CD4-positive, alpha-beta memory T cell (primary cell): ENCODE measurements around the gene ZNF865. TPM values are rescaled to one million over a fixed set of nuclear protein-coding genes. Genes with fewer than 3 reads are reported as not detected.

Source experiments
- CTCF ChIA-PET: fragments of 350-600 bp; sonication (Branson Sonifier 250); formaldehyde crosslinking; loops from one replicate; lab custom pipeline; 2021; ENCODE audit warnings: inconsistent platforms; ENCODE audit not compliant: partially characterized antibody; lab: Charles Lee
- POLR2A ChIA-PET: fragments of 350-600 bp; sonication (Branson Sonifier 250); formaldehyde crosslinking; loops from one replicate; lab custom pipeline; 2021; ENCODE audit not compliant: partially characterized antibody; lab: Charles Lee
- DNase-seq, 5 donors: peaks; one replicate each; pipeline versions ENCODE4 v3.0.0 to v3.0.0-alpha.2; 2020 to 2022; ENCODE audit warnings: mixed read lengths in 1 of 5
- H3K27ac ChIP-seq: one replicate; pipeline ENCODE4 v1.7.0; 2013; ENCODE audit warnings: low read depth, low read length
- H3K27me3 ChIP-seq: 2 replicates; pipeline ENCODE4 v1.7.0; 2013; ENCODE audit warnings: mild to moderate bottlenecking, low read length, moderate library complexity; ENCODE audit not compliant: insufficient read depth
- H3K36me3 ChIP-seq: 2 replicates; pipeline ENCODE4 v1.7.0; 2013; ENCODE audit warnings: mild to moderate bottlenecking, low read length, moderate library complexity; ENCODE audit not compliant: insufficient read depth
- H3K4me1 ChIP-seq: 2 replicates; pipeline ENCODE4 v1.7.0; 2013; ENCODE audit warnings: mild to moderate bottlenecking, low read length, moderate library complexity; ENCODE audit not compliant: insufficient read depth
- H3K4me3 ChIP-seq, 2 donors: one replicate each; pipeline ENCODE4 v1.7.0; 2013; ENCODE audit warnings: low read length in 2 of 2, mild to moderate bottlenecking in 1 of 2
- H3K9me3 ChIP-seq, 2 donors: one replicate each; pipeline ENCODE4 v1.7.0; 2013; ENCODE audit warnings: low read length in 2 of 2, control low read depth in 1 of 2; ENCODE audit not compliant: control insufficient read depth in 1 of 2
- H3K27ac Mint-ChIP-seq, 7 donors: one replicate each; pipeline ENCODE4 v1.8.0; 2020 to 2021; ENCODE audit warnings: mixed read lengths in 7 of 7, mild to moderate bottlenecking in 6 of 7, inconsistent platforms in 3 of 7, moderate library complexity in 3 of 7
- H3K27me3 Mint-ChIP-seq, 2 donors: one replicate each; pipeline ENCODE4 v1.8.0; 2020 to 2021; ENCODE audit warnings: mixed read lengths in 2 of 2
- H3K36me3 Mint-ChIP-seq, 2 donors: one replicate each; pipeline ENCODE4 v1.8.0; 2020 to 2021; ENCODE audit warnings: mixed read lengths in 2 of 2, inconsistent platforms in 1 of 2, mild to moderate bottlenecking in 1 of 2
- H3K4me1 Mint-ChIP-seq, 4 donors: one replicate each; pipeline ENCODE4 v1.8.0; 2020 to 2021; ENCODE audit warnings: mixed read lengths in 4 of 4, mild to moderate bottlenecking in 1 of 4
- H3K4me3 Mint-ChIP-seq, 8 donors: one replicate each; pipeline ENCODE4 v1.8.0; 2020 to 2021; ENCODE audit warnings: mixed read lengths in 8 of 8, mild to moderate bottlenecking in 7 of 8, moderate library complexity in 6 of 8, inconsistent platforms in 3 of 8
- H3K9me3 Mint-ChIP-seq, 8 donors: one replicate each; pipeline ENCODE4 v1.8.0; 2020 to 2021; ENCODE audit warnings: mixed read lengths in 8 of 8, mild to moderate bottlenecking in 5 of 8, inconsistent platforms in 3 of 8, moderate library complexity in 1 of 8
- intact Hi-C: fragments of 100-400 bp; cut with micrococcal nuclease; formaldehyde crosslinking; loops from one replicate; pipeline ENCODE4 v1.15.1; 2023
- polyA plus RNA-seq, 2 donors: library from polyadenylated mRNA; unstranded; fragments of 300-500 nt; fragmentation: Illumina TruSeq; gene quantifications; one replicate each; pipeline ENCODE4 v1.2.3, GENCODE V29; 2021
- total RNA-seq, 2 experiments: library from RNA; stranded (reverse); gene quantifications; one replicate each; pipeline ENCODE4 v1.2.3, GENCODE V29; 2021

The ZNF865 gene
- total and polyA plus RNA-seq, 4 experiments from 2014 or later, result 0.30 to 20.9 (median 20.3) TPM; not detected in 1

DNA sequence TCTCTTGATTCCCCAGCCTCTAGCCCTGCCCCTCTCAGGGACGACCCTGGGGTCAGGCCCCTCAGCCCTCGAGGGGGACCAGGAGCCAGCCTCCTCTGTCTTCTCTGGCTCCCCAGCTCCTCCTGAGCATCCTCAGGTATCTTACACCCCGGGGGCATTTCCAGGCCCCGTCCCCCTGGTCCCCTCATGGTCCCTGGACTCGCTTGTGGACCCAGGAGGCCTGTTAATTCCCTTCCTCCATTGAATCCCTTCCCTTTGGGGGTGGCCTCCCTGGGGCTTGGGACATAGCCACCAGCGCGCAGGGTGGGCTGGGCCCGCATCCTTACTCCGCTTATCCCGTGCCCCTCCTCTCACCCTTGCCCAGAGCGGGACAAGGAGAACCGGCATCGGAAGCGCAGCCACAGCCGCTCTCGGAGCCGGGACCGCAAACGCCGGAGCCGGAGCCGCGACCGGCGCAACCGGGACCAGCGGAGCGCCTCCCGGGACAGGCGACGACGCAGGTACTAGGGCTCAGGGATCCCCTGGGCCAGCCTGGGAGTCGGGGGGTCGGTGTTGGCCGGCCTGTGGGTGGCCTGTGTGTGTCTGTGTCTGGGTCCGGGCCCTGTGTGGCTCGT, 53.5 kb downstream of the ZNF865 start:
- Histone ChIP-seq H3K9me3 (no peaks in the 10 kb centered on the region), H3K36me3 (peaks cover 48% of the 10 kb centered on the region), H3K27me3 (no peaks in the 10 kb centered on the region), H3K4me3 (no peak overlapping the region), H3K4me1 (peaks cover 43% of the 10 kb centered on the region), H3K27ac (peak overlapping the region; percentile 99)
- no peaks in the 10 kb centered on the region for H3K27me3 Mint-ChIP-seq
- ChIA-PET POLR2A (interaction anchor here (3.2 to 3.4 kb wide), 2 partner anchors 8 to 15 kb away, joined by 17 to 19 read pairs; partner anchors contain the start of gene EPN1), CTCF (no interaction called here)
- H3K4me3 Mint-ChIP-seq, result peak overlapping the region in 4 of 8 donors; percentile 48 to 94 (median 59)
- intact Hi-C loops, result loop anchor here (10.0 kb wide), 2 partner anchors 1214 to 1554 kb away; partner anchors contain the start of genes LENG8, NDUFA3 and OSCAR
- peaks cover 30 to 67% (median 44%) of the 10 kb centered on the region in 4 donors for H3K4me1 Mint-ChIP-seq
- peak overlapping the region in 5 of 7 donors; percentile 83 to 98 (median 84) for H3K27ac Mint-ChIP-seq
- H3K36me3 Mint-ChIP-seq, result peaks cover 25 to 62% of the 10 kb centered on the region in 2 donors
- peaks cover 0 to 7% (median 0%) of the 10 kb centered on the region in 8 donors for H3K9me3 Mint-ChIP-seq
- DNase-seq, result no peak

DNA sequence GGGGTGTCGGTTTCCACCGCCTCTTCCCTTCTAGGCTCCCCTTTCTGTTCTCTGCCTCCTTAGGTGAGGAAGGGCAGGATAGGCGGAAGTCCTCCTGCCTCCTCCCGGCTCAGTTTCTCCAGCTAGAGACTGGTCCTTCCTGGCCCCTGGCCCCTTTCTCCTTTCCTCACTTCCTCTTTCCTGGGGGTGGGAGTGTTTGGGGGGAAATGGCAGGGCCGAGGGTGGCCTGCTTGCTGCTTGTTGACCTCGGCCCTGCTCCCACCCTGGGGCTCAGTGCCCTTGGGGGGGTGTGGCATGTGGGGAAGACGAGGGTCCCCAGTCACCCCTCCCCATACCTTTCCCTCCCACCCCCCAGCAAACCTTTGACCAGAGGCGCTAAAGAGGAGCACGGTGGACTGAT, 54.4 kb downstream of the ZNF865 start:
- CTCF ChIA-PET, result no interaction called here
- DNase-seq, result no peak
- peak overlapping the region in 6 of 7 donors; percentile 42 to 92 (median 83) for H3K27ac Mint-ChIP-seq
- intact Hi-C loops, result loop anchor here (10.0 kb wide), 2 partner anchors 1215 to 1555 kb away; partner anchors contain the start of genes LENG8, NDUFA3 and OSCAR
- no peak overlapping the region for H3K4me3 ChIP-seq
- H3K27me3 ChIP-seq, result no peaks in the 10 kb centered on the region
- no peaks in the 10 kb centered on the region for H3K27me3 Mint-ChIP-seq
- peaks cover 31 to 64% (median 48%) of the 10 kb centered on the region in 4 donors for H3K4me1 Mint-ChIP-seq
- POLR2A ChIA-PET, result interaction anchor here (1.3 kb wide), 1 partner anchor 12 kb away, joined by 3 read pairs; no protein-coding TSS in a partner anchor
- H3K36me3 Mint-ChIP-seq, result peaks cover 32 to 64% of the 10 kb centered on the region in 2 donors
- peaks cover 0 to 5% (median 0%) of the 10 kb centered on the region in 8 donors for H3K9me3 Mint-ChIP-seq
- peaks cover 43% of the 10 kb centered on the region for H3K4me1 ChIP-seq
- peaks cover 57% of the 10 kb centered on the region for H3K36me3 ChIP-seq
- no peaks in the 10 kb centered on the region for H3K9me3 ChIP-seq
- no peak overlapping the region for H3K27ac ChIP-seq
- H3K4me3 Mint-ChIP-seq, result peak overlapping the region in 5 of 8 donors; percentile 38 to 67 (median 49)

DNA sequence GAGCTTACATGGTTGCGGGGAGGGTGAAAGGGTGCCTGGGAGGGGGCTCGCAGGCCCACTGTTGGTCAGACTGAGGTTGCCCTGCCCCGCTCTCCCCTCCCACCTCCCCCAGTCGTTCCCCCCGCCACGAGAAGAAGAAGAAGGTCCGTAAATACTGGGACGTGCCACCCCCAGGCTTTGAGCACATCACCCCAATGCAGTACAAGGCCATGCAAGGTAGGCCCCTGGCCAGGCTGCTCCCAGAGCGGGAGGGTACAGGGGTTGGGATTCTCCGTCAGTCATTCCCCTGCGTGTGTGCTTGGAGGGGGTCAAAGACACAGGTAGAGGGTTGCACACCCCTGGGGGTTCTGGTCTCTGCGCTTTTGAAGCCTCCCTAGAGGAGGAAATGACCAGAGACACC, 55.0 kb downstream of the ZNF865 start:
- intact Hi-C loops, result no loop called here
- Histone ChIP-seq H3K4me3 (no peak overlapping the region), H3K9me3 (no peaks in the 10 kb centered on the region), H3K36me3 (peaks cover 60% of the 10 kb centered on the region), H3K27me3 (no peaks in the 10 kb centered on the region), H3K4me1 (peaks cover 43% of the 10 kb centered on the region), H3K27ac (no peak overlapping the region)
- CTCF ChIA-PET, result no interaction called here
- Mint-ChIP-seq H3K36me3 (peaks cover 35 to 64% of the 10 kb centered on the region in 2 donors), H3K9me3 (peaks cover 0 to 7% (median 0%) of the 10 kb centered on the region in 8 donors), H3K4me3 (no peak overlapping the region), H3K27ac (peak overlapping the region in 2 of 7 donors; percentile 19 to 84), H3K27me3 (no peaks in the 10 kb centered on the region), H3K4me1 (peaks cover 31 to 63% (median 48%) of the 10 kb centered on the region in 4 donors)
- no peak for DNase-seq
- POLR2A ChIA-PET, result interaction anchor here (1.3 kb wide), 1 partner anchor 13 kb away, joined by 3 read pairs; no protein-coding TSS in a partner anchor

DNA sequence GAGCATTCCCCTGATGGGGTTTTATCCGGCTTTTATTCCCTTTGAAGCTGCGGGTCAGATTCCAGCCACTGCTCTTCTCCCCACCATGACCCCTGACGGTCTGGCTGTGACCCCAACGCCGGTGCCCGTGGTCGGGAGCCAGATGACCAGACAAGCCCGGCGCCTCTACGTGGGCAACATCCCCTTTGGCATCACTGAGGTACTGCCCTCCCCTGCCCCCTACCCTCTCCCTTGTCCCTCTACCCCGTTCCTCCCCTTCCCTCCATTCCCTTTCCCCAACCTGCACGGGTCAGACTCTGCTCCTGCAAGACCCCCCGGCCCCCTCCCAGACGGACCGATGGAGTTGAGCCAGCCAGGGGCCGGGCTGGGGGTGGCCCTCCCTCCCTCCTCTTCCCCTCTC, 55.5 kb downstream of the ZNF865 start:
- Mint-ChIP-seq H3K36me3 (peaks cover 35 to 62% of the 10 kb centered on the region in 2 donors), H3K4me1 (peaks cover 29 to 60% (median 45%) of the 10 kb centered on the region in 4 donors), H3K9me3 (peaks cover 0 to 7% (median 0%) of the 10 kb centered on the region in 8 donors), H3K27ac (peak overlapping the region in 2 of 7 donors; percentile 46 to 84), H3K4me3 (no peak overlapping the region), H3K27me3 (no peaks in the 10 kb centered on the region)
- no peak for DNase-seq
- ChIA-PET CTCF (no interaction called here), POLR2A (no interaction called here)
- H3K36me3 ChIP-seq, result peaks cover 63% of the 10 kb centered on the region
- H3K27ac ChIP-seq, result no peak overlapping the region
- H3K27me3 ChIP-seq, result no peaks in the 10 kb centered on the region
- no peaks in the 10 kb centered on the region for H3K9me3 ChIP-seq
- H3K4me3 ChIP-seq, result no peak overlapping the region
- intact Hi-C loops, result no loop called here
- peaks cover 38% of the 10 kb centered on the region for H3K4me1 ChIP-seq

DNA sequence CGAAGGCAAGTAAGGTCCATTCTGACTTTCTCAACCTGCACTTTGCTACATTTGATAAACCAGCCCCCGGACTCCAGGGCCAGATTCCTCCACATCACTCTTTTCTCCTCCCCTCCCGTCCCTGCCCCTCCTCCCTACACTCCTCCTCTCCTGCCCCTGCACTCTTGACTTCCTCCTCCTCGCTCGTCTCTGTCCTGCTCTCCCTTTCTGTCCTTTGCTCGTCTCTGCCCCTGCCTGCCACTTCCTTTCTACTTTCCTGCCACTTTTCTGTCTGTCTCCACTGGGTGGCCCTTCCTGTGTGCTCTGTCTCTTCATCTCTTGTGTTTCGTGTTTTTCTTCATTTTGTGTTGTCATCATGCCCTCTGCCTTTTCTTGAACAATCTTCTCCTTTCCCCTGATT, 56.4 kb downstream of the ZNF865 start:
- CTCF ChIA-PET, result no interaction called here
- no peaks in the 10 kb centered on the region for H3K27me3 Mint-ChIP-seq
- peak overlapping the region in 4 of 7 donors; percentile 6 to 82 (median 78) for H3K27ac Mint-ChIP-seq
- Histone ChIP-seq H3K4me1 (peaks cover 36% of the 10 kb centered on the region), H3K4me3 (no peak overlapping the region), H3K27ac (no peak overlapping the region), H3K36me3 (peaks cover 71% of the 10 kb centered on the region), H3K27me3 (no peaks in the 10 kb centered on the region), H3K9me3 (no peaks in the 10 kb centered on the region)
- peak overlapping the region in 1 of 8 donors; percentile 66 for H3K4me3 Mint-ChIP-seq
- peaks cover 25 to 60% (median 38%) of the 10 kb centered on the region in 4 donors for H3K4me1 Mint-ChIP-seq
- H3K9me3 Mint-ChIP-seq, result peaks cover 0 to 7% (median 0%) of the 10 kb centered on the region in 8 donors
- POLR2A ChIA-PET, result no interaction called here
- no peak for DNase-seq
- H3K36me3 Mint-ChIP-seq, result peaks cover 35 to 67% of the 10 kb centered on the region in 2 donors
- intact Hi-C loops, result no loop called here

DNA sequence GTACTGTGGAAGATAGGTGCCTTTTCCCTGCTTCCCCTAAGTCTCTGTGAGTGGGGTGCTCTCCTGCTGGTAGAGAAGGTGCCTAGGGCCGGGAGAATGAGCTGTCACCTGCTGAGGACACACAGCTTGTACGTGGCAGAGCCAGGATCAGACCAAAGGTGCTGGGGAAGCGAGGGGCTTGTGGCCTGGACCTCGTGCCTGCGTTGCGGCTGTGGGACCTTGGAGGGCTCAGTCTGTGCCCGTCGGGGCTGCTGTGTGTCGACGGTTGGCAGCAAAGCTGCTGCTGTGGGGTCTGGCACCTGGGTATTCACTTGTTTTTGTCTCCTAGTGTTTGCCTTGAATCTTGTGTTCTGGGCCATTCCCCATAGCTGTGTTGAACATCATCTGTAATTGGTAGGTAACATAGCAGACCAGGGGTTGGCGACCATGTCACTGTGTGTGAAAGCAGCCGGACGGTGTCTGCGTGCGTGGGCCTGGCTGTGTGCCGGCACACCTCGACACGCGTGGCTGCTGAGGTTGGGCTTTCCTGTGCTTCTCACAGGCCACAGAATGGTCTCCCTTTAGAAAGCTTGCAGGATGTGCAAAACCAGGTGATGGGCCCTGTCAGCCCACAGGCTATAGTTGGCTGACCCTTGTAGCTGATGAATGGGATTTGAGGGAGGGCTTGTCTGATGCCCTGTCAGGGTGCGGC, 58.5 kb downstream of the ZNF865 start:
- H3K27ac ChIP-seq, result no peak overlapping the region
- H3K9me3 ChIP-seq, result no peaks in the 10 kb centered on the region
- peak overlapping the region in 1 of 8 donors; percentile 45 for H3K4me3 Mint-ChIP-seq
- peaks cover 14% of the 10 kb centered on the region for H3K4me1 ChIP-seq
- H3K36me3 Mint-ChIP-seq, result peaks cover 34 to 71% of the 10 kb centered on the region in 2 donors
- no peaks in the 10 kb centered on the region for H3K27me3 Mint-ChIP-seq
- peak in 1 of 5 donors; percentile 30 for DNase-seq
- peaks cover 92% of the 10 kb centered on the region for H3K36me3 ChIP-seq
- H3K4me3 ChIP-seq, result no peak overlapping the region
- CTCF ChIA-PET, result interaction anchor here (1.0 to 1.1 kb wide), 2 partner anchors 9 to 11 kb away, joined by 3 read pairs; partner anchors contain the start of gene U2AF2
- intact Hi-C loops, result no loop called here
- POLR2A ChIA-PET, result no interaction called here
- peaks cover 0 to 5% (median 0%) of the 10 kb centered on the region in 8 donors for H3K9me3 Mint-ChIP-seq
- peak overlapping the region in 1 of 7 donors; percentile 76 for H3K27ac Mint-ChIP-seq
- H3K4me1 Mint-ChIP-seq, result peaks cover 12 to 54% (median 23%) of the 10 kb centered on the region in 4 donors
- no peaks in the 10 kb centered on the region for H3K27me3 ChIP-seq
